Omental fat pad (tissue), 4 donors: ENCODE results near the gene CBX7. TPM values are rescaled to one million over a fixed set of nuclear protein-coding genes. Genes with fewer than 3 reads are reported as not detected.

Source experiments
- ATAC-seq: fragments of 150-250 bp; one replicate; pipeline ENCODE4 v1.9.1; 2016; ENCODE audit warnings: mild to moderate bottlenecking, moderate library complexity; ENCODE audit not compliant: low FRiP score
- DNase-seq: peaks from one replicate; pipeline ENCODE4 v3.0.0-alpha.2; 2019; ENCODE audit warnings: low spot score
- total RNA-seq, 4 donors: library from RNA; depleted of rRNA; stranded (reverse); fragments of >200 nt; gene quantifications; one replicate each; pipeline ENCODE4 v1.1.0, GENCODE V29; 2016
- TF ChIP-seq, protein P1 (sequence below), 3 donors: fragments of 450-650 bp; IDR thresholded peaks; one replicate each; pipeline ENCODE4 v1.5.1; 2016 to 2017; ENCODE audit warnings: antibody characterized with exemption in 3 of 3, mild to moderate bottlenecking in 3 of 3, moderate library complexity in 2 of 3

CBX7 gene
- total RNA-seq, 4 donors from 2014 or later = 22.6 to 74.9 (median 30.8) TPM

GRCh38 chr22:39090426-39091064 lies 61.9 kb downstream of the CBX7 start:
- TF ChIP-seq, protein P1, sequence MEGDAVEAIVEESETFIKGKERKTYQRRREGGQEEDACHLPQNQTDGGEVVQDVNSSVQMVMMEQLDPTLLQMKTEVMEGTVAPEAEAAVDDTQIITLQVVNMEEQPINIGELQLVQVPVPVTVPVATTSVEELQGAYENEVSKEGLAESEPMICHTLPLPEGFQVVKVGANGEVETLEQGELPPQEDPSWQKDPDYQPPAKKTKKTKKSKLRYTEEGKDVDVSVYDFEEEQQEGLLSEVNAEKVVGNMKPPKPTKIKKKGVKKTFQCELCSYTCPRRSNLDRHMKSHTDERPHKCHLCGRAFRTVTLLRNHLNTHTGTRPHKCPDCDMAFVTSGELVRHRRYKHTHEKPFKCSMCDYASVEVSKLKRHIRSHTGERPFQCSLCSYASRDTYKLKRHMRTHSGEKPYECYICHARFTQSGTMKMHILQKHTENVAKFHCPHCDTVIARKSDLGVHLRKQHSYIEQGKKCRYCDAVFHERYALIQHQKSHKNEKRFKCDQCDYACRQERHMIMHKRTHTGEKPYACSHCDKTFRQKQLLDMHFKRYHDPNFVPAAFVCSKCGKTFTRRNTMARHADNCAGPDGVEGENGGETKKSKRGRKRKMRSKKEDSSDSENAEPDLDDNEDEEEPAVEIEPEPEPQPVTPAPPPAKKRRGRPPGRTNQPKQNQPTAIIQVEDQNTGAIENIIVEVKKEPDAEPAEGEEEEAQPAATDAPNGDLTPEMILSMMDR (IDR thresholded peaks at IDR 0.05) = no peak
- DNase-seq (no peak), ATAC-seq (no peak)

GRCh38 chr22:39089928-39090327 lies 62.6 kb downstream of the CBX7 start:
- no peak for ATAC-seq
- TF ChIP-seq, protein P1 (IDR thresholded peaks at IDR 0.05) = no peak
- DNase-seq = no peak

GRCh38 chr22:39088685-39089032 lies 63.8 kb downstream of the CBX7 start:
- no peak for ATAC-seq

GRCh38 chr22:39087881-39088684 lies 64.4 kb downstream of the CBX7 start:
- ATAC-seq (no peak), DNase-seq (no peak)
- TF ChIP-seq, protein P1 (IDR thresholded peaks at IDR 0.05) = no peak

More at GRCh38 chr22:39088685-39089032, 63.8 kb downstream of the CBX7 start:
- no peak for DNase-seq
- TF ChIP-seq, protein P1 (IDR thresholded peaks at IDR 0.05) = no peak

DNA sequence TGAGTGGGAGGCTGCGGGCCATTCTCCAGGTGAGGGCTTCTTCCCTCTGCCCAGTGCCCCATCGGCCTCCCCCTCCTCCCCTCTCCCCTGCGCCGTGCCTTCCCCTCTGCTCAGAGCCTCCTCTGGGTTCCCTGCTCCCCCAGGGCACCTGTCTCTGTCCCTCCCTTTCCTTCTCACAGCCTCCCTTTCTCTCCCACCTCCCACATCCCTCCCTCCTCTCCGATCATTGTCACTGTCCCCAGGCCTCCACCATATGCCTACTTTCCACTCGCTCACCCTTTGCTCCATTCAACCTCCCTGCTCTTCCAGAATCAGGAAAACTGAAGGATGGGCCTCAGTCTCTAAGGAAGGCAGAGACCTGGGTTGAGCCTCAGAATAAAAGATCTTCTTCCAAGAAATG lies 65.4 kb downstream of the CBX7 start:
- ATAC-seq (no peak), DNase-seq (no peak)

GRCh38 chr22:39084666-39085065 lies 67.8 kb downstream of the CBX7 start:
- no peak for ATAC-seq
- DNase-seq = no peak
- TF ChIP-seq, protein P1 (IDR thresholded peaks at IDR 0.05) = no peak

More for the DNA sequence above, 65.4 kb downstream of the CBX7 start:
- TF ChIP-seq, protein P1 (IDR thresholded peaks at IDR 0.05) = no peak
